H7 (cell line): Measurements from ENCODE around the gene PTGR3. TPM values are rescaled to one million over a fixed set of nuclear protein-coding genes. Genes with fewer than 3 reads are reported as not detected.

Experiments
- DNase-seq: peaks from one replicate; pipeline ENCODE4 v3.0.0; 2012
- H3K27me3 ChIP-seq: 2 replicates; pipeline ENCODE4 v1.6.0; 2011; ENCODE audit warnings: mild to moderate bottlenecking, low read length; ENCODE audit not compliant: control insufficient read depth, insufficient read depth
- H3K36me3 ChIP-seq: replicated peaks from 2 replicates; pipeline ENCODE4 v1.5.1; 2011; ENCODE audit warnings: low read length; ENCODE audit not compliant: control insufficient read depth, insufficient read depth
- H3K4me3 ChIP-seq: 2 replicates; pipeline ENCODE4 v1.5.1; 2011; ENCODE audit warnings: low read depth, mild to moderate bottlenecking, control low read depth, low read length, moderate library complexity; ENCODE audit not compliant: insufficient read depth
- total RNA-seq: library from RNA; depleted of rRNA; stranded (reverse); fragments of >200 nt; shearing (Covaris generic); gene quantifications from 2 replicates; pipeline ENCODE4 v1.2.3, GENCODE V29; 2014; rRNA removed

The PTGR3 gene, protein sequence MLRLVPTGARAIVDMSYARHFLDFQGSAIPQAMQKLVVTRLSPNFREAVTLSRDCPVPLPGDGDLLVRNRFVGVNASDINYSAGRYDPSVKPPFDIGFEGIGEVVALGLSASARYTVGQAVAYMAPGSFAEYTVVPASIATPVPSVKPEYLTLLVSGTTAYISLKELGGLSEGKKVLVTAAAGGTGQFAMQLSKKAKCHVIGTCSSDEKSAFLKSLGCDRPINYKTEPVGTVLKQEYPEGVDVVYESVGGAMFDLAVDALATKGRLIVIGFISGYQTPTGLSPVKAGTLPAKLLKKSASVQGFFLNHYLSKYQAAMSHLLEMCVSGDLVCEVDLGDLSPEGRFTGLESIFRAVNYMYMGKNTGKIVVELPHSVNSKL
- total RNA-seq: 16.1 and 18.1 TPM in 2 replicates

DNA sequence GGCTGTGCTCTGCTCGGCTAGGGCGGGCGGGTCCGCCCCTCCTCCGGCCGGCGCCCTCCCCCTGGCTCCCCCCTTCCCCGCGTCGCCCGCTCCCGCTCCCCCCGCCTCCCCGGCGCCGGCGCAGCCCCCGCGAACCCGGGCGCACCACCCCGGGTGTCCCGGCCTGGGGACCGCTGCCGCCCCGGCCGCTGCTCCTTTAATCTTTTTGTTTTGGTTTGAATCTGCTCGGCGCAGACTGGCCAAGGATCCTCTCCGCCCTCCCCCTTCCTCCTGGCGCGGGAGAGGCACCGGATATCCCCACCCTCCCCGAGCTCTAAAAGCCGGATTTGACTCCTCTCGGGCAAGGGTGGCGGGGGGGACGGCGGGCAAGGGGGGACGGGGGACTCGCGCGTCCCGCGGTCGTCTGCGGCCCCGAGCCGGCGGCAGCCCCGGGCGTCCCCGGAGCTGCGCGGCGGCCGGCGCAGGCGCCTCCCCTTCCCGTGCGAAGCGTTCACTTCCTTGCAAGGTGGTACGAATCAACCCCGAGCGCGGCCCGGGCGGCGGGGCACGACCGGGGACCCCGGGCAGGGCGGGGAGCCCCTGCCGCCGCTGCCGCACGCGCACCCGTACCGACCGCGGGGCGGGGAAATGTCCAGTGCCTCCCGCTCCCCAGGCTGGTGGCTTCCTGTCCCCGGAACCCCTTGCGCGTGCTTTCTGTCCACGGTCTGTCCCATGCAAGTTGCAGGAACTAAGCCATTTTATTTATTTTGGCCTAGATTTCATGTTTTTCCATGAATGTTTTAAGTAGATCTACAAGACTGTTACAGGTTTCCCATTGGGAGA lies at the start of gene PTGR3:
TSS of gene PTGR3 (minus strand) at position 11 of the 822 bp plus-strand sequence. CDS start 81 bp downstream, outside the sequence.
- Histone ChIP-seq H3K27me3 (peaks cover 66% of the 10 kb centered on the region), H3K36me3 (no peaks in the 10 kb centered on the region)

DNA sequence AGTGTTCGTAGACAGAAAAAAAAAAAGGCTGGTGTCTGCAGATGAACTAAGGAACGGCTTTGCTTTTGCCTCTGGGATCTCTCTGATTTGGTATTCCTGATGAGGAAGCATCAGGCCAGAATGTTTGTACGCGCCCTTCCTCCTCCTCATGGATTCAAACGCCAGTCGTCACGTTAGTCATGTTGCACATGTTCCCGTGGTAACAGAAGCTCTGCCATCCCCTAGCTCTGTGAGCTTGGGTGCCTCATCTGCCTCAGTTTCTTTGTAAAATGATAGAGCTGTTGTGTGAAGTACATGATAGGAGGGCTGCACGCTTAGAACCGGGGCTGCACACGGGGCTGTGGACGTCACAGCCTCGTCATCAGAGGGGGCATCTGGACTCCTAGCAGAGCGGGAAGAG lies 48.7 kb upstream of the PTGR3 start:
- no peaks in the 10 kb centered on the region for H3K36me3 ChIP-seq
- H3K4me3 ChIP-seq: no peak overlapping the region
- no peak for DNase-seq
- H3K27me3 ChIP-seq: no peaks in the 10 kb centered on the region

More for the DNA sequence above, at the start of gene PTGR3:
- DNase-seq: peak; percentile 92
- peak within 1 kb of the TSS; percentile 80 for H3K4me3 ChIP-seq

DNA sequence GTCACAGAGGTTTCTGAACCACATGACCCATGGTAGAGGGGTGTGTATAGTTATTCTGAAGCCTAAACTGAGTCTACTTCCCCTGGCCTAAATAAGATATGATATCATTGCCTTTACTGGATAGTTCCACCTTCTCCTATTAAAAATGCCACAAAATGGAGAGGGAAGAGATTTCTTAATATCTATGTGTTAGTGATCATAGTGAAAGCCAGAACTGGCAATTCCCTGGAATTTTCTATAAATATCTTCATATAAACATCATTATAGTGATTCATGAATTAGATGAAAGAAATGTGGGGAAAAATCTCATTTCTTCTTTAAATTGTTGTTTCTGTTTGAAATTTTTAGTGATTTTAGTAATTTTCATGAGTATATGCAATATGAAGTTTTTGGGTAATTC lies 47.4 kb upstream of the PTGR3 start:
- no peak for DNase-seq
- no peaks in the 10 kb centered on the region for H3K36me3 ChIP-seq
- no peak overlapping the region for H3K4me3 ChIP-seq
- H3K27me3 ChIP-seq: no peaks in the 10 kb centered on the region

DNA sequence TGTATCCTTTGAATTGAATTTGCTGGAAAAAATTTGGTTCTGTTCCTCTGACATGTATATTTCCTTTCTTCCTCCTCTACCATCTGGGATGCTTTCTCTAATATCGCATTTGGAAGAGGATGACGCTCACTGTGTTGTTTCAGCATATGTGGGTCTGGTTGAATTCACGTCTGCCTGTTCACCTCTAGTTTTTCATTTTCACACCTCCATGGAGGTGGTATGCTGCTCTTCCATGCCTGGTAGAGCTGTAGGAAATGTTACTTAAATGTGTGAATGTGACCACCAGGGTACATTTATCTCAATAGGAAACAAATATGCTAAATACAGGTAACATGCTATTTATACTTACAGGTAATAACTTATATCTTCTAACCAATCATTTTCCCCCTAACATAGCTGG lies 46.2 kb upstream of the PTGR3 start:
- DNase-seq: no peak
- Histone ChIP-seq H3K27me3 (no peaks in the 10 kb centered on the region), H3K4me3 (no peak overlapping the region), H3K36me3 (no peaks in the 10 kb centered on the region)

DNA sequence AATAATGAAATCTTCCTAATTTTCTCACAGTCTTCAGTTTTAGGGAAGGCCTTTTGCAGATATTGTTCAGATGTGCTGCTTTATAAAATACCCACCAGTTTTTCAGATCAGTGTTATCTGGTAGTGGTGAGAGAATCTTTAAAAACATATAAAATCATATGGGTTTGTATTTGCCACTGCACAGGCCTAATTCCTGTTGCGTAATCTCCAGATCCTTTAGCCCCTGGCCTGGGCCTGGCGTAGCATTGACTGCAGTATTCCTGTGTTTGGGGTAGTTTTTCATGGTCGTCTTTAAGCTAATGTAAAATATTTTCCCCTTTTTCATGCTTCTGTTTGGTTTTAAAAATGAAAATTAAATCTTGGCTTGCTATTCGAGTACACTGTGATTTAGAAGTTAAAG lies 44.8 kb upstream of the PTGR3 start:
- Histone ChIP-seq H3K36me3 (no peaks in the 10 kb centered on the region), H3K27me3 (no peaks in the 10 kb centered on the region), H3K4me3 (no peak overlapping the region)
- DNase-seq: no peak

DNA sequence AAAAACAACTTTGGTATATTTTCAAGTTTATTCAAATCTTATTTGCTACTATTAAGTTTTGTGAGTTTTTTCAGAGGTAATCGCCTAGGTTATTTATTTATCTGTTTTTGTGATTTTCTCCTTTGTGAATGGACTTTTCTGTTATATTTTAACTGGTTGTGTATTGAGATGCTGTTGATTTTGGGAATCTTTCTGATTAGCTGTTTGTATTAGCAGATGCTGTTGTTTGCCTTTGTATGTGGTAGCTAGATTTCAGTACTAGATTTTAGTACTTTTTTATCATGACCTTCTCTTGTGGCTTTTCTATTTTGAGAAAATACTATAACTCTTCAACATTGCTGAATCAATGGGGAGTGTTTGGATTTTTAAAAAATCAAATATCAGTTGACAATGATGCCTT lies 44.1 kb upstream of the PTGR3 start:
- DNase-seq: no peak
- Histone ChIP-seq H3K4me3 (no peak overlapping the region), H3K27me3 (no peaks in the 10 kb centered on the region), H3K36me3 (no peaks in the 10 kb centered on the region)

DNA sequence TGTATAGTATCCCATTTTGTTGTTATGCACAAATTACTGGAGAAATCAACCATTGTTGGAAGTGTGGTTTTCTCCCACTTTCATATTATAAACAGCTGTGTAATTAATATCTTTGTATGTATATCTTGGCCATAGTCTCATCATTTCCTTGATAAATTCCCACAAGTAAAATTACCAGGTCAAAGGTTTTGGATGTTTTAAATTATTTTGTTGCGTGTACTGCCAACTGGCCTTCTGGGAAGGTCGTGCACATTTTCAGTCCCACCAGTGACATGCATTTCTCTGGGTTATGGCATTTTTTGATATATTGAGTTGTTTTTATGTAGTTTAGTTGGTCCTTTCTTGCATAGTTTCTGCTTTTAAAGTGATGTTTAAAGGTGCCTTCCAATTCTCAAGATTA lies 43.2 kb upstream of the PTGR3 start:
- DNase-seq: no peak
- Histone ChIP-seq H3K36me3 (no peaks in the 10 kb centered on the region), H3K4me3 (no peak overlapping the region), H3K27me3 (no peaks in the 10 kb centered on the region)

DNA sequence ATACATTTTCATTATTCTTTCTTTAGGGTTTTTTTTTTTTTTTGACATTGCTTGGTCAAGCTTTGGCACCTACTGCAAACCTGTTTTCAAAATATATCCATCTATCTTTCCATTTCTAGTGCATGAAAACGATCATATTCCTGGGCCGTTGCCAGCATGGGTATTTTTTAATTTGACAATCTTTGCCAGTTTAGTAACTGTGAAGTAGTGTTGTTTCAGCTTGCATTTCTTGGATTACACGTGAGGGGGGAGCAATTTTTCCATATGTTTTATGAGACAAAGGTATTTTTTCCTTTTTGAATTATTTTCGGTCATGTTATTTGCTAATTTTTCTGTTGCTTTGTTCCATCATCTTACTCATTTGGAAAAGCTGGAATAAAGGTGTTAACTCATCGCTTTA lies 42.5 kb upstream of the PTGR3 start:
- DNase-seq: no peak
- no peaks in the 10 kb centered on the region for H3K36me3 ChIP-seq
- no peaks in the 10 kb centered on the region for H3K27me3 ChIP-seq
- no peak overlapping the region for H3K4me3 ChIP-seq

DNA sequence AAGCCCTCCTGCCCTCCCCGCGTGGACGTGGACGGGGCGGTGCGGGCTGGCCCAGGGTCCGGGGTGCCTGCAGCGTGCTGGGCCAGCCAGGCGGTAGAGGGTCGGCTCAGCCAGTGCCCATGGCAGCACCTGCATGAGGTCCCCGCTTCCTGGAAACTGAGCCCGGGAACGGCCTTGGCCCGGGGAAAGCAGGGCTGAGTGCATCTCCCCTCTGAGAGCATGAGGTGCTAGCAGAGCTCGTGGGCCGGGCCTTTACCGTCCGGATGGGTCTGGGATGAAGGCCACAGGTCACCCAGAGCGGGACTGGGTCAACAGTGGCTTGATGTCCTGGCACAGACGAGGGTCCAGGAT lies 41.5 kb upstream of the PTGR3 start:
- no peaks in the 10 kb centered on the region for H3K27me3 ChIP-seq
- DNase-seq: no peak
- no peaks in the 10 kb centered on the region for H3K36me3 ChIP-seq
- no peak overlapping the region for H3K4me3 ChIP-seq

DNA sequence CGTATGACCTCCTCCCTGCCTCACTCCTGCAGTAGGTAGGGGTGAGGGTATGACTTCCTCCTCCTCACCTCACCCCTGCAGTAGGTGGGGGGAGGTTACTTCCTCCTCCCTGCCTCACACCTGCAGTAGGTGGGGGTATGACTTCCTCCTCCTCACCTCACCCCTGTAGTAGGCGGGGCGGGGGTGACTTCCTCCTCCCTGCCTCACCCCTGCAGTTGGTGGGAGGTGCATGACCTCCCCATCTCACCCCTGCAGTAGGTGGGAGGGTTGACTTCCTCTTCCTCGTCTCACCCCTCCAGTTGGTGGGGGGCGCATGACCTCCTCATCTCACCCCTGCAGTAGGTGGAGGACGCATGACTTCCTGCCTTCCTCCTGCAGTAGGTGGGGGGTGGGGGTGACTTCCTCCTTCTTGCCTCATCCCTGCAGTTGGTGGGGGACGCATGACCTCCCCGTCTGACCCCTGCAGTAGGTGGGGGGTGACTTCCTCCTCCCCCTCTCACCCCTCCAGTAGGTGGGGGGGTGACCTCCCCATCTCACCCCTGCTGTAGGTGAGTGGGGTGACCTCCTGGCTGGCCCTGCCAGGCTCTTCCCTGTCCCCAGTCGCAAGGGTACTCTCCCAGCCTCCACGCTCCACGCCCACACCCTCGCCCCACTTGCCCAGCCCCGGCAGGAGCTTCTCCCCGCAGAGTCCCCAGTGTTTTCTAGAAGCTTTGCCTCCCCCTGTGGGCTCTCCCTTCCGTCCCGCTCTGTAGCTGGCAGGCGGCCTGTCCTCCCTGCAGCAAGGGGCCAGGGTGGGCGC lies 40.9 kb upstream of the PTGR3 start:
- H3K4me3 ChIP-seq: no peak overlapping the region
- DNase-seq: no peak
- H3K36me3 ChIP-seq: no peaks in the 10 kb centered on the region
- H3K27me3 ChIP-seq: no peaks in the 10 kb centered on the region

DNA sequence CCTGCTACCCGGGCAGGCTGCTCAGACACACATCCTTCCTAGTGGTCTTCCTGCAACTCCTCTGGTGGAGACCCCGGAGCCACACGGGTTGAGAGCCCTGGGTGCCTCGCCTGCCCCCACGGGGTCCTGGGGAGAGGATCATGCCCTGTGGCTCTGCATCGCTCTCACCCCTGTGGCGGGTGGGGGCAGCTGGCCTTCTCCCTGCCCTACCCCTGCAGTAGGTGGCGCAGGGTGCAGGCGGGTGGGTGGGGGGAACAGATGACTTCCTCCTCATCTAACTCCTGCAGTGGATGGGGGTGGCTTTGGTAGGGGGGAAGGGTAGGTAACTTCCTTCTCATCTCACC lies 40.2 kb upstream of the PTGR3 start:
- no peak for DNase-seq
- H3K36me3 ChIP-seq: no peaks in the 10 kb centered on the region
- H3K4me3 ChIP-seq: no peak overlapping the region
- no peaks in the 10 kb centered on the region for H3K27me3 ChIP-seq

DNA sequence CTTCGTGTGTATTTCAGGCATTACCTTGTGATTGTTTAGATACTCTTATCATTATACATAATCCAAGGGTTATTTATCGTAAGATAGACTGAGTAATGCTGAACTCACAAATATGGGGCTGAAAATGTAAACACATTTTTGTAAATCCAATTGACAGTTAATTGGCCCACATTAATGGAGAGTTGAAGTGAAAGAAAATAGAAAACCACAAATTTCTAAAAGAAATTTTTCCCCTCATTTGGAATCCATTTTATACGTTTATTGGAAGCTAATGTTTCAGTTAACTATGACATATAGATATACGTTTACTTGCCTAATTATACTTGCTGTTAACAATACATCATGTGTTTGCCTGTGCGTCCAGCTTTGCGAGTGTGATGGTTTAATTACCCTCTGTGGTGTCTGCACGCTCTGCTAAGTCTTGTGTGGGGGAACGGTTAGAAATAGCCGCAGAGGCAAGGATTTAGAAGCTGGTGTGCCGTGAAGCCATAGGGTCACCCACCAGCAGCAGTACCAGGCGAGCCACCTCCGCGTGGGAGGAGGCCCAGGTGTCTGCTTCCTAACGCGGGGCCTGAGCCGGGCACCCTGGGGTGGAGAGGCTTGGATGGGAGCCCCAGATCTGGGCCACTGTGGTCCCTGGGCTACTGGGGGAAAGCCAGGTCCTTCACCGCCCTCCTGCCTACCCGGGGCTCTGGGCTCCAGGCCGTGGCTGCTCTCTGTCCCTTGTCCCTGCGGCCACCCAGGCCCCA lies 39.7 kb upstream of the PTGR3 start:
- peak; percentile 49 for DNase-seq
- no peaks in the 10 kb centered on the region for H3K27me3 ChIP-seq
- no peak overlapping the region for H3K4me3 ChIP-seq

DNA sequence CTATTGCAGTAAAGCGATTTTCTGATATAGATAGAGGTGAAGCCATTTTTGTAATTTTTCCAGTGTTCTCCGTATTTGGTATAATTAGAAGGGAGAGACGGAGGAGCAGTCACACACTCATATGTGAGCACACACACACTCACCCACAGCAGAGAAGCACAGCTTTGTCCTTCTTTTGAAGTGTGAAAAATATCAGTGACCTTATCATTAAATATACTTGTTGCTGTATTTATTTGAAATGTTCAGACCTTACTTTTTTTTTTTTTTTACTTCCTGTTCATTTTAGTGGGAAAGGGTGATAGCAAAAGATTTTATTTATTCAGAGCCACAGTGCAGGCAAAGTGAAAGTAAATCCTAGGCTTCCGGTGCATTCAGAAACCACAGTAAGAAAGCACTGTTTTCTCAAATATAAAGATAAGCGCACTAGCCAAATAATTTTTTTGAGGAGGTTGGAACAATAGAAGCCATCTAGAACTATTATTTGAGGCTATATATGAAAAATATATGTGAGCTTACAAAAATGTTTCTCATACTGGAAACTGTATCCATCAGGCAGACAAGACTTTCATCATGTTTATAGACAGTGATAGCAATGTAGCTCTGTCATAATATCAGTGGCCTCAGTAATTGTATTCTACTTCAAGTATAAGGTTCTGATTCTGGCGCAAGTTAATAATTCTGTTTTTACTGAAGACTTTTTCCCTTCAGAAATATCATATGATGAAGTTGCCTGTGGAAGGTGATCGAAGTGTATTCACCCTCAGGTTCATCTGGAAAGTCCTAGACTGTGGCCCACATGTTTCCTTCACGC lies 38.9 kb upstream of the PTGR3 start:
- Histone ChIP-seq H3K36me3 (no peaks in the 10 kb centered on the region), H3K27me3 (no peaks in the 10 kb centered on the region), H3K4me3 (no peak overlapping the region)
- DNase-seq: no peak

More for the DNA sequence above, 39.7 kb upstream of the PTGR3 start:
- H3K36me3 ChIP-seq: no peaks in the 10 kb centered on the region
